ENCODE results near the gene GP1BB. TPM values are rescaled to one million over a fixed set of nuclear protein-coding genes. Genes with fewer than 3 reads are reported as not detected.

The GP1BB gene
- total and polyA plus RNA-seq, 2 of the 4 experiments (the other 2 are of a cell fraction) = 0.18 to 1.5 TPM

DNA sequence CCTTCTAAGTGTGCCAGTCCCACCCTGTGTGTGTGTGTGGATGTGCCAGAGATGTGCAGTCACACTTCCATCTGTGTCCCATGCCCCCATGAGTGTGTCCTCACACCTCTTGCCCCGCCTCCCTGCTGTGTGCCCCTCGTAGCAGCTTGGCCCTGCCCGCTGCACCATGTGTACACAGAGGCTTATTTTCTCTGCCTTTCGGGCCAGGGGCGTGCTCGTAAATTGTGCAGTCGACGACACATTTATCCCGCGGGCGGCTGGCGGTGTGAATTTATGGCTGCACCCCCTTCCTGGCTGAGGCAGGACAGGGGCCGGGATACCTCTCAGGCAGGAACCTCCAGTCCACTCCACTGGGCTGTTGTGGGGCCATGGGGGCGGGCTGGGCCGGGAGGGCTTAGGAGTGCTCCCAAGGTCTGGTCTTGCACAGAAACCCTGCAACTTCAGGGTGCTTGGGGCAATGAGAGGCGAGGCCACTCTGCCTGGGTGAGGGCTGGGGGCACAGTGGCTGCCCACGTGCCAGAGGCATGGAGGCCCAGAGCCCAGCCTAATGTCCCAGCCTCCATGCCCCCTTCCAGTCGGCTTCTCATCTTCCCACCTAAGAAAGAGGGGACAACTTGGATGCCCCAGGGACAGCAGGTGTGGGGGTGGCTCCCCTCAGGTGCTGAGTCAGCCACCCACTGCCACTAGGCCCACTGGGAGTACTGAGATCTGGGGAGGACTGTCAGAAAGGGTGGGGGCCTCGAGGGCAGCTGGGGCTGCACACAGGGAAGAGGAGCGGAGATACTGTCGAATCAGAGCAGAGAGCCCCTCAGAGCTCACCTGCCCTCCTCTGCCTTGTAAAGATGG is 12.5 kb downstream of the GP1BB start:
- Histone ChIP-seq H2BK5ac (ENCODE audit: low read depth, low read length, poor library complexity, severe bottlenecking) (no peak overlapping the region), H3K9me1 (ENCODE audit: insufficient read depth, low read length) (no peaks in the 10 kb centered on the region), H3K14ac (replicated peaks; ENCODE audit: low read depth, low read length) (no peak overlapping the region), H3K4ac (ENCODE audit: low read depth, low read length) (no peak overlapping the region), H3K27ac (ENCODE audit: insufficient read depth, low read length) (no peak overlapping the region), H3K9ac (ENCODE audit: low read depth, low read length) (no peak overlapping the region), H4K20me1 (ENCODE audit: insufficient read depth, low read length) (no peaks in the 10 kb centered on the region), H2BK20ac (ENCODE audit: low read depth, low read length) (no peak overlapping the region), H3K36me3 (ENCODE audit: control insufficient read depth, insufficient read depth, low read length) (no peaks in the 10 kb centered on the region), H3K23ac (ENCODE audit: low read depth, low read length) (no peak overlapping the region), H3K4me3 (ENCODE audit: insufficient read depth, low read depth, low read length) (no peak overlapping the region), H3K27me3 (ENCODE audit: control insufficient read depth, insufficient read depth, low read length) (peaks cover 12% of the 10 kb centered on the region; the same call in 1 of the 2 replicates), H3K18ac (ENCODE audit: low read depth, low read length) (no peak overlapping the region), H2AFZ (replicated peaks; ENCODE audit: low read length, poor library complexity) (no peak overlapping the region), H2AK9ac (replicated peaks; ENCODE audit: low read depth, low read length, poor library complexity) (no peak overlapping the region), H4K5ac (ENCODE audit: low read depth, low read length) (no peak overlapping the region), H2BK120ac (ENCODE audit: low read depth, low read length) (no peak overlapping the region), H3K9me3 (ENCODE audit: control insufficient read depth, insufficient read depth, low read length) (no peaks in the 10 kb centered on the region), H3K4me2 (ENCODE audit: low read depth, low read length) (no peak overlapping the region), H2AK5ac (ENCODE audit: low read depth, low read length) (no peak overlapping the region), H3K4me1 (ENCODE audit: control insufficient read depth, insufficient read depth, low read length) (peaks cover 2% of the 10 kb centered on the region), H3K79me1 (ENCODE audit: low read depth in 1 of 2, low read length in 2 of 2) (no peaks in the 10 kb centered on the region), H4K8ac (ENCODE audit: low read depth in 2 of 2, low read length in 2 of 2) (no peak overlapping the region), H3K56ac (ENCODE audit: extremely low read depth, insufficient read depth, low read length) (no peak overlapping the region), H2BK15ac (ENCODE audit: low read depth, low read length) (no peak overlapping the region), H4K91ac (ENCODE audit: insufficient read depth, low read depth, low read length) (no peak overlapping the region)
- DNase-seq (no peak), ATAC-seq (ENCODE audit: low read depth) (no peak)
- POLR2A ChIA-PET (ENCODE audit: unreplicated experiment) = interaction anchor here (0.6 kb wide), 1 partner anchor 584 kb away, joined by 4 read pairs; the partner anchor contains the start of gene DGCR6L
- intact Hi-C loops (cut with micrococcal nuclease) (no loop called here), in situ Hi-C loops (cut with MboI; ENCODE audit: low sequenced_read_pairs) (no loop called here), dilution Hi-C loops (cut with HindIII; ENCODE audit: low sequenced_read_pairs, unreplicated experiment) (no loop called here)
- 74% methylated on average over 15 of the region's 21 CpGs; no CpG with 5 or more reads in 1 of the 2 experiments for WGBS, 2 experiments (ENCODE audit: extremely low coverage in 2 of 2, insufficient read length in 1 of 2)
- no TSS peak for BruUV-seq (replicated peaks)
- CTCF ChIA-PET = no interaction called here
- no peak for TF ChIP-seq RAD21 (IDR thresholded peaks at IDR 0.05; ENCODE audit: low read length)

Data from IMR-90 (cell line).